ENCODE results near the gene OR13C3.

Gene OR13C3

DNA sequence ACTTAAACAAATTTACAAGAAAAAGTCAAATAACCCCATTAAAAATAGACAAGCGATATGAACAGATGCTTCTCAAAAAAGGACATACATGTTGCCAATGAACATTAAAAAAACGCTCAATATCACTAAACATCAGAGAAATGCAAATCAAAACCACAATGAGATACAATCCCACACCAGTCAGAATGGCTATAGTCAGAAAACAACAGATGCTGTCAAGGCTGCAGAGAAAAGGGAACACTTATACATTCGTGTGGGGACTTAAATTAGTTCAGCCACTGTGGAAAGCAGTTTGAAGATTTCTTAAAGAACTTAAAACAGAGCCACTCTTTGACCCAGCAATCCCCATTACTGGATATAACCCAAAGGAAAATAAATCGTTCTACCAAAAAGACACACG, 21.8 kb downstream of the OR13C3 start:
- FAIRE-seq, result no peak
- DNase-seq (ENCODE audit: insufficient read length, low spot score), result no peak
- TF ChIP-seq, protein P1, sequence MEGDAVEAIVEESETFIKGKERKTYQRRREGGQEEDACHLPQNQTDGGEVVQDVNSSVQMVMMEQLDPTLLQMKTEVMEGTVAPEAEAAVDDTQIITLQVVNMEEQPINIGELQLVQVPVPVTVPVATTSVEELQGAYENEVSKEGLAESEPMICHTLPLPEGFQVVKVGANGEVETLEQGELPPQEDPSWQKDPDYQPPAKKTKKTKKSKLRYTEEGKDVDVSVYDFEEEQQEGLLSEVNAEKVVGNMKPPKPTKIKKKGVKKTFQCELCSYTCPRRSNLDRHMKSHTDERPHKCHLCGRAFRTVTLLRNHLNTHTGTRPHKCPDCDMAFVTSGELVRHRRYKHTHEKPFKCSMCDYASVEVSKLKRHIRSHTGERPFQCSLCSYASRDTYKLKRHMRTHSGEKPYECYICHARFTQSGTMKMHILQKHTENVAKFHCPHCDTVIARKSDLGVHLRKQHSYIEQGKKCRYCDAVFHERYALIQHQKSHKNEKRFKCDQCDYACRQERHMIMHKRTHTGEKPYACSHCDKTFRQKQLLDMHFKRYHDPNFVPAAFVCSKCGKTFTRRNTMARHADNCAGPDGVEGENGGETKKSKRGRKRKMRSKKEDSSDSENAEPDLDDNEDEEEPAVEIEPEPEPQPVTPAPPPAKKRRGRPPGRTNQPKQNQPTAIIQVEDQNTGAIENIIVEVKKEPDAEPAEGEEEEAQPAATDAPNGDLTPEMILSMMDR (IDR thresholded peaks at IDR 0.05; ENCODE audit: insufficient read depth, missing control alignments), result no peak

- FAIRE-seq, result no peak
- TF ChIP-seq, protein P1 (IDR thresholded peaks at IDR 0.05; ENCODE audit: insufficient read depth, missing control alignments), result no peak
- DNase-seq (ENCODE audit: insufficient read length, low spot score), result no peak
These were observed 30.1 kb downstream of the OR13C3 start for GRCh38 chr9:104506565-104506964.

DNA sequence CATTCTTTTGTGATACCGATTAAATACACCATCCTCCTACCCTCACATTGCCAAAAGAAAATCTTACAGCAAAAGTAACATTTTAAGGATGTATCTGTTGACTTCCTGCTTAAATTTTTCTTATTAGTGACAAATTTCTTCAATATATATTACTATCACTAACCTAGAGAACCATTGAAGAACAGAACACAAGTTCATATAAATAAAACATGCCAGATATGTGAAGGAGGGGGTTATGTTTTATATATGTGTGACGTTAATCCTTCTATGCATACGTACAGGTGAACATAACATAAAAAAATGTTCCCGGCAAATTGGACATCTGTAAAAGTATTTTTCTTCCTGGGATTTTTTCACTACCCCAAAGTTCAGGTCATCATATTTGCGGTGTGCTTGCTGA, 32.7 kb downstream of the OR13C3 start, which contains the start of gene OR13F1:
Gene OR13F1, plus strand, starts transcription at position 301 of the 400 bp plus-strand sequence. Its CDS starts 0 bp downstream, at position 301.
- TF ChIP-seq, protein P1 (IDR thresholded peaks at IDR 0.05; ENCODE audit: insufficient read depth, missing control alignments), result no peak
- FAIRE-seq (no peak), DNase-seq (ENCODE audit: insufficient read length, low spot score) (no peak)

DNA sequence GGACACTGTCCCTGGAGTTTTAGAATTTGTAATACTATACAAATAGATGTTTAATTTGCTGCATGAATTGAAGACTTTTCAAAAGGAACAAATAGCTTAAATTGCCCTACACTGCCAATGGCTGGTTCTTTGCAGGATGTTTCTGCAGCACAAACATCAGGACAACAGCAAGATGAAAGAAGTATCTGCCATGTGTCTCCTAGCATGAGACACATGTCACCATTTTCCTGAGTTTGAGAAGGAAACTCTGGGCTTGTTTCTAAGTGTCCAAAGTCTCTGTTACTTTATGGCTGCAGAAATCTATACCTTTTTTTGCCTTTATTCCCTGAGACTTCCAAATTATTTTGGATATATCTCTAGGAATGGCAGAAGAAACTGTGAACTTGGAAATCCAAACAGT, 33.2 kb downstream of the OR13C3 start:
- FAIRE-seq (no peak), DNase-seq (ENCODE audit: insufficient read length, low spot score) (no peak)
- TF ChIP-seq, protein P1 (IDR thresholded peaks at IDR 0.05; ENCODE audit: insufficient read depth, missing control alignments), result no peak

DNA sequence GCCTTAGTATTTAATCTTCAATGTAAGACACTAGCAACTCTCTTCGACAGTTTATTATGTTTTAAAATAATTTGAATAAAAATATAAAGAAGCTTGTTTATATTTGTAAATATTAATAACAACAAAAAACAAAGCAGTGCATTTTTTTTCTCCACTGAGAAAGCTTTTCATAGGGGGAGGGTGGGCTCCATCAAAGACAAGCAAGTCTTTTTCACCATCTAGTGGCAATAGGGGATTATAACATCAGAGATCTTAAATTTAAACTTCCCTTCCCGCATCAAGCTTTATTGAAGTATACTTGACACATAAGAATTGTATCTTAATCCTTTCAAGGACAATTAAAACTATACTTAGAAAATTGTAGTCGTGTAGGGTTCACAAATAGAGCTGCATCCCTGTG, 41.8 kb downstream of the OR13C3 start:
- DNase-seq (ENCODE audit: insufficient read length, low spot score) (no peak), FAIRE-seq (no peak)
- TF ChIP-seq, protein P1 (IDR thresholded peaks at IDR 0.05; ENCODE audit: insufficient read depth, missing control alignments), result peak; percentile 24

All from D721Med (cell line).